Measurements from ENCODE around the gene ITGAX. TPM values are rescaled to one million over a fixed set of nuclear protein-coding genes. Genes with fewer than 3 reads are reported as not detected.

The ITGAX gene
- polyA plus RNA-seq, 2 donors, result 1.1 to 1.5 TPM

DNA sequence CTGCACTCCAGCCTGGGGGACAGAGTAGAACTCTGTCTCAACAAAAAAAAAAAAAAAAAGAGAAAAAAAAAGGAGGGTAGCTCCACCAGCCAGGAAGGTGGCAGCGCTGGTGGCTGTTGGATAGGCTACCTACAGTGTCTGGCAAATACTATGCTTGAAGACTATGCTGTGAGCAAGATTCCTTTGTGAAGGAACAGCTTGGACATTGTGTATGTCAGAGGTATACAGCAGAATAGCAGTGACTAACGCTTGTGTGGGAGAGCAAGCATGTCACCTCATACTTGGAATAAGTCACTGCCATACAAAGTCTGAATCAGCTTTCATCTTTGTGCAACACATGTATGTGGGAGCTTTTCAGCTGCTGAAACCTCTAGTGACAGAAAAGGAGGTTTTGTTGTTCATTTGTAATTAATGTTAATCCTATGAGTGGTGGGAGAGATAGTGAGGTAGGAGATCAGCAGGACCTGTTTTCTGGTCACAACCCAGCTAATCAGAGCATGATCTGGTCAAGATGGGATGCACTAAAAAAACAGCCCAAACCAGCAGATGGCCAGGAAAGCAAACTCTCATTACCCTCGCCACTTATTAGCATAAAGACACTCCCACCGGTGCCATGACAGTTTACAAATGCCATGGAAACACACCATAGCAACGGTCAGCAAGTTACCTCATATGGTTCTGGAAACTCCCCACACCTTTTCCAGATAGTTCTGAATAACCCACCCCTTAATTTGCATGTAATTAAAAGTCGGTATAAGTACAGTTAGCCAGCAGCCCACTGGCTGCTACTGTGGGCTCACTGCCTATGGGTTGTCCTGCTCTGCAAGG lies 31.4 kb downstream of the ITGAX start:
- Histone ChIP-seq H3K27me3 (ENCODE audit: control insufficient read depth in 1 of 2, insufficient read depth in 2 of 2, low read length in 2 of 2) (no peaks in the 10 kb centered on the region), H3K36me3 (ENCODE audit: control insufficient read depth in 2 of 2, insufficient read depth in 2 of 2, low read length in 1 of 2) (no peaks in the 10 kb centered on the region), H3K27ac (ENCODE audit: low read depth in 2 of 2, low read length in 1 of 2) (peak overlapping the region; percentile 47 to 72), H3K4me3 (ENCODE audit: low read depth in 1 of 2, low read length in 2 of 2) (no peak overlapping the region), H3K9me3 (ENCODE audit: control insufficient read depth in 2 of 2, insufficient read depth in 1 of 2, low read depth in 1 of 2, low read length in 1 of 2) (no peaks in the 10 kb centered on the region), H3K4me1 (ENCODE audit: control insufficient read depth in 2 of 2, insufficient read depth in 2 of 2, low read length in 1 of 2) (peaks cover 2 to 8% of the 10 kb centered on the region in 2 donors)
- 35 to 37% methylated on average over 6 of the region's 6 CpGs for WGBS, 2 donors

GRCh38 chr16:31388535-31388934 lies 33.6 kb downstream of the ITGAX start:
- no peaks in the 10 kb centered on the region for H3K9me3 ChIP-seq (ENCODE audit: control insufficient read depth in 2 of 2, insufficient read depth in 1 of 2, low read depth in 1 of 2, low read length in 1 of 2)
- H3K4me1 ChIP-seq (ENCODE audit: control insufficient read depth in 2 of 2, insufficient read depth in 2 of 2, low read length in 1 of 2), result peaks cover 2 to 4% of the 10 kb centered on the region in 2 donors
- no peak overlapping the region for H3K4me3 ChIP-seq (ENCODE audit: low read depth in 1 of 2, low read length in 2 of 2)
- WGBS, 2 donors, result 70 to 73% methylated on average over 2 of the region's 2 CpGs
- no peak overlapping the region for H3K27ac ChIP-seq (ENCODE audit: low read depth in 2 of 2, low read length in 1 of 2)
- H3K27me3 ChIP-seq (ENCODE audit: control insufficient read depth in 1 of 2, insufficient read depth in 2 of 2, low read length in 2 of 2), result no peaks in the 10 kb centered on the region
- no peaks in the 10 kb centered on the region for H3K36me3 ChIP-seq (ENCODE audit: control insufficient read depth in 2 of 2, insufficient read depth in 2 of 2, low read length in 1 of 2)

DNA sequence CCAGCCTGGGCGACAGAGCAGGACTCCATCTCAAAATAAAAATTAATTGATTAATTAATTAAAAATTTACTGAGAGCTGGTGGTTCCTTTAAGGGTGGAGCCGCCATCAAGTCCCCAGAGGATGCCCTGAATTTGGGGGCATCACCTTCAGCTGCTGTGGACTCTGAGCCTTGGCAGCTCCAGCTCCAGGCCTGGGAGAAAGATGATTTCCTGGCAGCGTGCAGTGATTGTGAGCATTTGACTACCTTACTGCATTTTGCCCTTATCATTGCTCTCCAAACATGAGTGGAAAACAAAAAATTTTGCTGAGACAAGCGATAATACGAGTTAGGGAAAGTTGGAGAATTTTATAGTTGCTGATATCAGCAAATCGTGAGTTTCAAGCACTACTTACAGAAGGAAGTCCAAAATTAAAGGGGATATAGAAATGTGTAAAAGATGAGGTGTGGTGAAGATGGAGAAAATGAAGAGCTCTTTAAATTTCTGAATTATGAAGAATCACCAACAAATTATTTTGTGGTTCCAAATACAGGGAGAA lies 35.6 kb downstream of the ITGAX start:
- Histone ChIP-seq H3K4me3 (ENCODE audit: low read depth in 1 of 2, low read length in 2 of 2) (no peak overlapping the region), H3K27me3 (ENCODE audit: control insufficient read depth in 1 of 2, insufficient read depth in 2 of 2, low read length in 2 of 2) (no peaks in the 10 kb centered on the region), H3K4me1 (ENCODE audit: control insufficient read depth in 2 of 2, insufficient read depth in 2 of 2, low read length in 1 of 2) (peaks cover 2 to 4% of the 10 kb centered on the region in 2 donors), H3K9me3 (ENCODE audit: control insufficient read depth in 2 of 2, insufficient read depth in 1 of 2, low read depth in 1 of 2, low read length in 1 of 2) (no peaks in the 10 kb centered on the region), H3K27ac (ENCODE audit: low read depth in 2 of 2, low read length in 1 of 2) (no peak overlapping the region), H3K36me3 (ENCODE audit: control insufficient read depth in 2 of 2, insufficient read depth in 2 of 2, low read length in 1 of 2) (no peaks in the 10 kb centered on the region)
- WGBS, 2 donors, result 74 to 75% methylated on average over 6 of the region's 6 CpGs

GRCh38 chr16:31393056-31393455 lies 38.1 kb downstream of the ITGAX start, which contains the start of gene ITGAD:
Gene ITGAD (plus strand): TSS chr16:31393335. CDS start chr16:31393361, 26 bp downstream.
- Histone ChIP-seq H3K4me3 (ENCODE audit: low read depth in 1 of 2, low read length in 2 of 2) (no peak within 1 kb of the TSS), H3K9me3 (ENCODE audit: control insufficient read depth in 2 of 2, insufficient read depth in 1 of 2, low read depth in 1 of 2, low read length in 1 of 2) (no peaks in the 10 kb centered on the region), H3K27ac (ENCODE audit: low read depth in 2 of 2, low read length in 1 of 2) (no peak within 1 kb of the TSS), H3K4me1 (ENCODE audit: control insufficient read depth in 2 of 2, insufficient read depth in 2 of 2, low read length in 1 of 2) (peaks cover 0 to 2% of the 10 kb centered on the region in 2 donors), H3K27me3 (ENCODE audit: control insufficient read depth in 1 of 2, insufficient read depth in 2 of 2, low read length in 2 of 2) (no peaks in the 10 kb centered on the region), H3K36me3 (ENCODE audit: control insufficient read depth in 2 of 2, insufficient read depth in 2 of 2, low read length in 1 of 2) (no peaks in the 10 kb centered on the region)
- 65% methylated on average over 5 of the region's 5 CpGs for WGBS, 2 donors

DNA sequence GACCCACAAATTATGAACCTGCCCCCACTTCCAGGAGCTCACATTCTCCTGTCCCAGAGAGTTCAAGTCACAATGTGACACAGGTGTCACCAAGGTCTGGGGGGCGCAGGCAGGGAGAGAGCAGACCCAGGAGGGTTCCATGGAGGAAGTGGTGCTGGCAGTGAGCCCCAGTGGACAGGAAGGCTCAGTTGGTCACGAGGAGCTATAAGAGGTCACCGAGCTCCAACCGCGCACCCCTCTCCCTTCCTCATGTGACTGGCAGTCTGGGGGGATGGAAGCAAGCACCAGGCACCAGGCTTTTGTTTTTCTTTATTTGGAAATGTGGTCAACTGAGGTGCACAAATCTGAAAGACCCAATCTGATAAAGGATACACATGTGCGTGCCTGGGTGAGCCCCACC lies 40.7 kb downstream of the ITGAX start:
- Histone ChIP-seq H3K9me3 (ENCODE audit: control insufficient read depth in 2 of 2, insufficient read depth in 1 of 2, low read depth in 1 of 2, low read length in 1 of 2) (peaks cover 0 to 7% of the 10 kb centered on the region in 2 donors), H3K27ac (ENCODE audit: low read depth in 2 of 2, low read length in 1 of 2) (no peak overlapping the region), H3K27me3 (ENCODE audit: control insufficient read depth in 1 of 2, insufficient read depth in 2 of 2, low read length in 2 of 2) (no peaks in the 10 kb centered on the region), H3K36me3 (ENCODE audit: control insufficient read depth in 2 of 2, insufficient read depth in 2 of 2, low read length in 1 of 2) (no peaks in the 10 kb centered on the region), H3K4me3 (ENCODE audit: low read depth in 1 of 2, low read length in 2 of 2) (no peak overlapping the region), H3K4me1 (ENCODE audit: control insufficient read depth in 2 of 2, insufficient read depth in 2 of 2, low read length in 1 of 2) (peaks cover 0 to 2% of the 10 kb centered on the region in 2 donors)
- 59 to 78% methylated on average over 6 of the region's 6 CpGs for WGBS, 2 donors

DNA sequence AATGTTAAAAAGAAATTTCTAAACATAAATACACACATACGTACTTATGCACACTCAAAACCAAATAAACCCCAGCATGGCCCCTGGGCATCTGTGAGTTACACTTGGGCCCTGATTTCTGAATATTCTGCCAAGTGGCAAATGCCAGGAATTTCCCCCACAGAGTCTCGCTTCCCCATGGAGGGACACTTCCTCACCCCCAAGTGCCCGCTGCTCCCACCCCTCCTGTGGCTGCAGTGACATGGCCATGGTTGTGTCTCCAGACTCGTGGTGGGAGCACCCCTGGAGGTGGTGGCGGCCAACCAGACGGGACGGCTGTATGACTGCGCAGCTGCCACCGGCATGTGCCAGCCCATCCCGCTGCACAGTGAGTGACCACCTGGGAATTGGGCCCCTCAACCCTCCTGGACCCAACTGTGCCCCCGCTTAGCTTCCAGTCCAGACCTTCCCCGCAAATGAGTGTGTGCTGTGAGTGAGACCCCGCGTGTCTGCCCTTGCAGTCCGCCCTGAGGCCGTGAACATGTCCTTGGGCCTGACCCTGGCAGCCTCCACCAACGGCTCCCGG lies 42.2 kb downstream of the ITGAX start:
- H3K4me1 ChIP-seq (ENCODE audit: control insufficient read depth in 2 of 2, insufficient read depth in 2 of 2, low read length in 1 of 2), result peaks cover 0 to 2% of the 10 kb centered on the region in 2 donors
- no peak overlapping the region for H3K27ac ChIP-seq (ENCODE audit: low read depth in 2 of 2, low read length in 1 of 2)
- H3K9me3 ChIP-seq (ENCODE audit: control insufficient read depth in 2 of 2, insufficient read depth in 1 of 2, low read depth in 1 of 2, low read length in 1 of 2), result peaks cover 0 to 7% of the 10 kb centered on the region in 2 donors
- no peaks in the 10 kb centered on the region for H3K27me3 ChIP-seq (ENCODE audit: control insufficient read depth in 1 of 2, insufficient read depth in 2 of 2, low read length in 2 of 2)
- no peak overlapping the region for H3K4me3 ChIP-seq (ENCODE audit: low read depth in 1 of 2, low read length in 2 of 2)
- no peaks in the 10 kb centered on the region for H3K36me3 ChIP-seq (ENCODE audit: control insufficient read depth in 2 of 2, insufficient read depth in 2 of 2, low read length in 1 of 2)
- 78 to 79% methylated on average over 18 of the region's 18 CpGs for WGBS, 2 donors

DNA sequence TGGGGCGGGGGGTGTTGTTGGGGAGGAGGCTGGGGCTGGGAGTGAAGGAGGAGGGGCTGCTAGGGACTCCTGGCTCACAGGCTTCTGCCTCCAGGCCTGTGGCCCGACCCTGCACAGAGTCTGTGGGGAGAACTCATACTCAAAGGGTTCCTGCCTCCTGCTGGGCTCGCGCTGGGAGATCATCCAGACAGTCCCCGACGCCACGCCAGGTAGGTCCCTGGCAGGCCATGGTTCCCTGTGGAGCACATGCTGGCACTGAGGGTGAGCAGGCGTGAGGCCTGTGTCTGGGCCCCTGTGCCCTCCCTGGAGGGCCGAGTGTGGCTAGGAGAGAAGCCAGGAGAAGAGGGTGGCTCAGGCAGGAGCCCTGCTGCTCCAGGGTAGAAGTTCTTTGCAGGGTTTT lies 42.7 kb downstream of the ITGAX start:
- H3K36me3 ChIP-seq (ENCODE audit: control insufficient read depth in 2 of 2, insufficient read depth in 2 of 2, low read length in 1 of 2), result no peaks in the 10 kb centered on the region
- H3K27me3 ChIP-seq (ENCODE audit: control insufficient read depth in 1 of 2, insufficient read depth in 2 of 2, low read length in 2 of 2), result no peaks in the 10 kb centered on the region
- peaks cover 0 to 7% of the 10 kb centered on the region in 2 donors for H3K9me3 ChIP-seq (ENCODE audit: control insufficient read depth in 2 of 2, insufficient read depth in 1 of 2, low read depth in 1 of 2, low read length in 1 of 2)
- no peak overlapping the region for H3K27ac ChIP-seq (ENCODE audit: low read depth in 2 of 2, low read length in 1 of 2)
- 70 to 74% methylated on average over 8 to 9 of the region's 9 CpGs for WGBS, 2 donors
- H3K4me1 ChIP-seq (ENCODE audit: control insufficient read depth in 2 of 2, insufficient read depth in 2 of 2, low read length in 1 of 2), result peaks cover 0 to 2% of the 10 kb centered on the region in 2 donors
- no peak overlapping the region for H3K4me3 ChIP-seq (ENCODE audit: low read depth in 1 of 2, low read length in 2 of 2)

DNA sequence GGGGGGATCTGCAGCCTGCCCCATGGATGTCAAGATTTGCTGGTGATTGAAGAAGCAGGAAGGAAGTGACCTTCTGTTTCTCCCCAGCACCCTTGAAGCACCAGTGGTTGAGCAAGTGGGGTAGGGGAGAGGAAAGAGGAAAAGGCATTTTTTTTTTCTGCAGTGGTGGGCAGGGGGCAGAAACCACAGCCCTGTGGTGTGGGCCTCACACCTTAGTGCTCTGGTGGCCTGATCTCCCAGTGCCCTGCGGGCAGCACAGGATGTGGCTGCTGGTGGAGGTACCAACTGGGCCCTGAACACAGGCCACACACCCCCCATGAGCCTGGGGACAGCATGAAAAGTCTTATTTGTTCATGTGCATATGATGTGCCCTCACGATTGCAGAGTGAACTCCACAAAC lies 45.2 kb downstream of the ITGAX start:
- Histone ChIP-seq H3K36me3 (ENCODE audit: control insufficient read depth in 2 of 2, insufficient read depth in 2 of 2, low read length in 1 of 2) (no peaks in the 10 kb centered on the region), H3K9me3 (ENCODE audit: control insufficient read depth in 2 of 2, insufficient read depth in 1 of 2, low read depth in 1 of 2, low read length in 1 of 2) (peaks cover 0 to 7% of the 10 kb centered on the region in 2 donors), H3K4me1 (ENCODE audit: control insufficient read depth in 2 of 2, insufficient read depth in 2 of 2, low read length in 1 of 2) (peaks cover 0 to 2% of the 10 kb centered on the region in 2 donors), H3K27ac (ENCODE audit: low read depth in 2 of 2, low read length in 1 of 2) (no peak overlapping the region), H3K27me3 (ENCODE audit: control insufficient read depth in 1 of 2, insufficient read depth in 2 of 2, low read length in 2 of 2) (no peaks in the 10 kb centered on the region), H3K4me3 (ENCODE audit: low read depth in 1 of 2, low read length in 2 of 2) (no peak overlapping the region)
- 70 to 73% methylated on average over 2 of the region's 2 CpGs for WGBS, 2 donors

- Histone ChIP-seq H3K4me1 (ENCODE audit: control insufficient read depth in 2 of 2, insufficient read depth in 2 of 2, low read length in 1 of 2) (no peaks in the 10 kb centered on the region), H3K36me3 (ENCODE audit: control insufficient read depth in 2 of 2, insufficient read depth in 2 of 2, low read length in 1 of 2) (no peaks in the 10 kb centered on the region), H3K9me3 (ENCODE audit: control insufficient read depth in 2 of 2, insufficient read depth in 1 of 2, low read depth in 1 of 2, low read length in 1 of 2) (peaks cover 0 to 7% of the 10 kb centered on the region in 2 donors), H3K27ac (ENCODE audit: low read depth in 2 of 2, low read length in 1 of 2) (no peak overlapping the region), H3K4me3 (ENCODE audit: low read depth in 1 of 2, low read length in 2 of 2) (no peak overlapping the region), H3K27me3 (ENCODE audit: control insufficient read depth in 1 of 2, insufficient read depth in 2 of 2, low read length in 2 of 2) (no peaks in the 10 kb centered on the region)
- WGBS, 2 donors, result 75 to 76% methylated on average over 11 of the region's 11 CpGs
These were observed 46.5 kb downstream of the ITGAX start for GRCh38 chr16:31401436-31401835.

All from esophagus (tissue), 2 donors.